NCI-H2081 treated with DMSO at 0.1 percent for 48 hours (cell line): ENCODE results near the gene MRPS15.
A peak's percentile ranks its signal among the peaks of the same experiment; 100 is the strongest.

Experiments
- DNase-seq: peaks from one replicate; lab custom pipeline; 2025; lab: John Stamatoyannopoulos, UW

The MRPS15 gene

DNA sequence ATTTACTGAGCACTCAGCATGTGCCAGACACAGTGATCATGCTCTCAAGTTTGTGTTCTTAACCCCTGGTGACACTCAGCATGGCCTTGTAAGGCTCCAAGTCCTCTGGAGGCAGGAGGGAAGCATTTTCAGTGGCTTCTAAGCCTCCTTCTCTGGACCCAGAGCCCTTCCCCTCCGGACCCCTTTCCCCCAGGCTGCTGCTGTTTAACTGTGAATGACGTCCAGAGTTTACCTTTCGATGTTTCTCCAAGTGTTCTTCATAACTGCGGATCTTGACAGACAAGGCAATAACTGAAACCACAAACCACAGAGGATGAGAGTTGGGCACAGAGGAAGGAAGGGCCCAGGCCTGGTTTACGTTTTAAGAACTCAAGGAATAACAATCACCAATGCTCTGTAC is 6.5 kb downstream of the MRPS15 start:
- DNase-seq: no peak

DNA sequence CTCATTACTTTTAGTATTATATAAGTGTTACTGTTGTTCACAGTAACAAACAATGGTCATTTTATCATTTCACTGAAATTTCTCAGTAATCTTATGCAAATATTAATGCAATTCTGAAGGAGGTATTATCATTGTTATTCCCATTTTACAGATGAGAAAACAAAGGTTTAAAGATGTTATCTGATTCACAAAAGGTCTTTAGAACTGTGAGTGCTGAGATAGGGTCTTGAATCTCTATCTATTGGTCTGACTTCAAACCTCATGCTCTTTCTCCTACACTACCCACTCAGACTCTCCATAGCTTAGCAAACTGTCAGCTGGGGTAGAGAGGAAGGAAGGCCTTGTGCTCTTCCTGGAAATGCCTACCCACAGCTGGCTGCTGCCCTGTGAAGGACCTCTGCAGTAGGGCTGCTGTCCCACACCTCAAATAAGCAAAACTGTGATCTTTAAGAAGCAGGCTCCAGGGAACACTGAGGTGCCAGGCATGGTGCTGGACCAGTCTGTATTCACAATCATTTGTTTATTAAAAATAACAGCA is 7.7 kb downstream of the MRPS15 start:
- DNase-seq: no peak

GRCh38 chr1:36455386-36455785 is 8.8 kb downstream of the MRPS15 start:
- no peak for DNase-seq

DNA sequence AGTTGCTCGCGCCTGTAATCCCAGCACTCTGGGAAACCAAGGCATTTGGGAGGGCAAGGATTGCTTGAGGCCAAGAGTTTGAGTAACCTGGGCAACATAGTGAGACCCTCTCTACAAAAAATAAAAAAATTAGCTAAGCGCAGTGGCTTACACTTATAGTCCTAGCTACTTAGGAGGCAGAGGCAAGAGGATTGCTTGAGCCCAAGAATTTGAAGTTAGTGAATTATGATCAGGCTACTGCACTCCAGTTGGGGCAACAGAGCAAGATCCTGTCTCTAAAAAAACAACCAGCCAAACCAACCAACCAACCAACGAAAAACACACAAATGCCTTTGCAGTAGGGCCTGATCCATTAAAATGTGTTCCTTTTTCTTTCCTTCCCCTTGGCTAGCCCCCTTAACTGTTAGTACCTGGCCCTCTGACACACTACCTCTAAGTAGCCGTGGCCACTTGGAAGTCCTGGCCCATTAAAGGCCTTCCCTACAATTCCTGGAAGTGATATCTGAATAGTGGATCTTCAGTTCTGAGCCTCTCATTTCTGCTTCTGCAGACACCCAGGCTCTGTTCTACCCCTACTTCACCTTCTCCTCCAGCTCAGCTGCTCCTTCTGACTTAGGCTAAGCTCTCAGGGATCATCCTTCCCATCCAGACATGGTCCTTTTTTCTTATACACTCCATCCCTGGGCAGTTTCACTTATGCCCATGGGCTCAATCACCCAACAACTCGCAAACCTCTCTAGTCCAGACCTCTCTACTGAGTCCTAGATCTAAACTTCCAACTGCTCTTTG is 10.4 kb downstream of the MRPS15 start:
- DNase-seq: no peak

GRCh38 chr1:36453051-36453450 is 11.1 kb downstream of the MRPS15 start:
- DNase-seq: no peak

GRCh38 chr1:36450919-36451305 is 13.3 kb downstream of the MRPS15 start:
- no peak for DNase-seq

DNA sequence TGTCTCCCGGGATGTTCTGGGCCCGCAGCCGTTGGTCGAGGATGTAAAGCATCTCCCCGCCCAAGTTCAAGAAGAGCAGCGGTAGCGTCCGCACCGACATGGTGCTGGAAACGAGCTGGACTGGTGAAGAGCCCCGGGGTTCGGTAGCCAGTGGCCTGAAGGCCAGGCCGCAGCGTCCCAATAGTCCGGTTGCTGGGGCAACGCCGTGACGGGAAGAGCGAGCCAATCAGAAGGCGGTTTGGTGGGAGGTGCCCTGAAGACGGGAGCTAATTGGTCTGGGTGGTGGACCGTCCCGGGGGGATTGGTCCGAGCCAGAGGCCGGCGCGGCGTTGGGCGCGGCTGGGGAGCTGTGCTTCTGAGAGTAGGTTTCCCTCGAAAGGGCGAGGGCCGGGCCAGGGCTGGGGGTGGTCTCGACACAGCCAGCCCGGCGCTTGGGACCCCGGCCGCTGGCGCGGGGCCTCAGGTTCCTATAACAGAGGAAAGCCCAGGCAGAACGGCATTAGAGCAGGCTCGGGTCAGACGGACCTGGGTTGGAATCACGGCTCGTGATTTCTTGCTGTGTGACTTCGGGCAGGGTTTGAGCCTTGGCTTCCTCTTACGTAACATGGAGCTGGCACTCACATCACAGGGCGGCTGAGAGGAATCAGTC is 13.8 kb downstream of the MRPS15 start, which contains the start of gene OSCP1:
TSS of gene OSCP1 (minus strand) at position 182 of the 649 bp plus-strand sequence. CDS start at position 100, 82 bp downstream.
- peak; percentile 90 for DNase-seq

GRCh38 chr1:36448530-36449056 is 15.6 kb downstream of the MRPS15 start:
- no peak for DNase-seq

GRCh38 chr1:36447450-36447849 is 16.7 kb downstream of the MRPS15 start:
- no peak for DNase-seq

- DNase-seq: no peak
Observed at GRCh38 chr1:36446746-36447145, 17.4 kb downstream of the MRPS15 start.

GRCh38 chr1:36446271-36446670 is 17.9 kb downstream of the MRPS15 start:
- no peak for DNase-seq

DNA sequence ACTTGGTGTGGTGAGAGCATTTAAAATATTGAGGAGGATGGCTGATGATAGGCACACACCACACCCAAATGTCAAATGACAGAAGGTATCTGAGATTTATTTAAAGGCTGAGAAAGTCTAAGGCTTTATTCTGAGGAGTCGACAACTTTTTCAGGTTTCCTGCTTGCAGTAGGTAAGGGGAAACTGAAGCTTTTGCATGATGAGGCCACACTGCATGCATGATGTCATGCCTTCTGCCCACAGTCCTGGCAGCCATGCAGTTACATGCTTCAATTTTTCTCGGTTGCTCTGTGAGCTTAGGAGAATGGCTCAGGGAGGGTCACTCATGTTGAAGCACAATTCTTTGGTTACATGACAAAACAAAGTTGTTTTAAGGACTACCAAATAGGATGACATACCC is 20.9 kb downstream of the MRPS15 start:
- DNase-seq: no peak

DNA sequence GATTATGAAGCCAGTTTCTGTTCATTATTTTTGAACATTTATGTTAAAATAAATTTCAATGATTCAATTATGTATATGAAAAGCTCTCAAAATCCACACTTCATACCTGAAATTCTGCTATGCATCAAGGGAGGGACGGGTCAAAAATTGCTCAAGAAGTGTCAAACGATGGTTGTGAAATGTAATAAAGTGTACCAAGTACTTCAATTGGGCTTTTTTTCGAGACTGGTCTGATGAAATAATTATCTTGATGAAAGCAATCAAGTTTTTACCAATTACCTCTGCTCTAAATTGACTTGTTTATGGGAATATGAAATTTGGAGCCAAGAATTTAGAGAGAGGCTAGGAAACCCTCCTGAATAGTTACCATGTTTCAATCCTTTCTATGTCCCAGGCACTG is 21.8 kb downstream of the MRPS15 start:
- no peak for DNase-seq

DNA sequence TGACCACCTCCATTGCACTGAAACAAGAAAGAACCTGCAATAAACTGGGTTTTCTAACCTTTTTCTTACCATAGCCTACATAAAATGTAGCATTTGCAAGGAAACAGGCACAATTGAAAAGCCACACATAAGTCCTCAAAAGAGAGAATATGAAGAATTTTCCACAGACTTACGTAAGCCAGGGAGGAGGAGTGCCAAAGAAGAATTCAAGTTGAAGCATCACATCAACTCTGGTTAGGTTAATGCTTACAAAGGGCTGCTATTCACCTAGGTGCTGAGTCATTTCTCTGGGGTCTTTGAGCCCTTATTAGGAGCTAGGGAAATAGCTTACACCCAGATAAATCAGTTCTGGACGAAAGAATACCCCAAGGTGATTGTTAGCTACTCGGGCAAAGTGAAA is 23.5 kb downstream of the MRPS15 start:
- no peak for DNase-seq

DNA sequence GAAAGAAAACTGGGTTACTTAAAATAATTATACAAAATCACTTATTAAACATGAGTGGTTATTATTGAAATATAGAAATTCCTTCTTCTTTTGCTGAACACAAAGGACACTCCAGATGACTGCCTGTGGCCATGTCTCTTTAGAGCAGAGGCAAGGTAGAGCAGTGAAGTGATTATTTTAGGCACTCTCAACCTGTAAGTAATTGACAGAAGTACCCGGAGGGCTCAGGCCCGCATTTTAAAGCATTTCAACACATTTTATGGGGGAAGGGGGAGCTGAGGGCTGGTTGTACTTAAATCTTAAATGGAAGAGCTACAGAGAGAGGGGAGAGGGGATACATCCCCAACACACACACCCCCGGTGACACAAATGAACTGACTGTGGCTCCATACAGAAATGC is 24.1 kb downstream of the MRPS15 start:
- DNase-seq: no peak

- DNase-seq: no peak
Observed at GRCh38 chr1:36438715-36439114, 25.5 kb downstream of the MRPS15 start.

GRCh38 chr1:36436821-36437220 is 27.4 kb downstream of the MRPS15 start:
- no peak for DNase-seq

- DNase-seq: no peak
Observed at GRCh38 chr1:36433102-36433501, 31.1 kb downstream of the MRPS15 start.

- no peak for DNase-seq
Observed at GRCh38 chr1:36432616-36433015, 31.6 kb downstream of the MRPS15 start.

DNA sequence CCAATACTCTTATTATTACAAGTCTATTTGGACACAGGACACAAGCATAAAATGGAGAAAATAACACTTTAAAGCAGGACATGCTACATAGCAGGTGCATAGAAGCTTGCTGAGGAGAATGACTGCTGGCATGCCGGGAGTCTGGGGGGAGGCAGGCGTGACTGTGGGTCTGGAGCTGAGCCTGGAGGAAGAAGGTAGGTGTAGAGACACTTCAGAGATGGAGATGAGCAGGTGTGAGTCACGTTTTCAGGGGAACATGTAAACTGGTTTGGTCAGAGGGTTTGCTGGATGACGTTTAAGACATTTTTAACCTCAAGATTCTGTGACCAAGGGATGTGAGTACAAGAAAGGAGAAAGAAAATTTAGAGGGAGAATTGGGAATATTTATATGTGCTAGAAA is 38.4 kb downstream of the MRPS15 start:
- DNase-seq: no peak

DNA sequence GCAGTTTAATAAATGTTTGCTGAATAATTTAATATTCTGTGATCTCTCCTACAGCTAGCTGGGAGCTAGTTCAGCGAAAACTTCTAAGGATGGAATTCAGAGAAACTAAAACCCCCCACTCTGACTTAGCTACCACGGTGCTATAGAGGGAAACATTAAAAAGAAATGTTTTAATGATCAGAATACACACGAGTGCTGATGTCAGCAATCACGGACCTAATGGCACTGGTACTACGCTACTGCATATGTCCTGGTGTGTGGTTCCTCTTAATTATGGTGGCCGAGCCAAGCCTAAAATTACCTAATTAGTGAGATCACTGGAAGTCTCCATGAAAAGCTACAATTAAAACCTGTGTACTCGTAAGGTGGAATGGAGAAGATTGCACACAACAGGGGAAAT is 42.5 kb downstream of the MRPS15 start:
- DNase-seq: no peak

DNA sequence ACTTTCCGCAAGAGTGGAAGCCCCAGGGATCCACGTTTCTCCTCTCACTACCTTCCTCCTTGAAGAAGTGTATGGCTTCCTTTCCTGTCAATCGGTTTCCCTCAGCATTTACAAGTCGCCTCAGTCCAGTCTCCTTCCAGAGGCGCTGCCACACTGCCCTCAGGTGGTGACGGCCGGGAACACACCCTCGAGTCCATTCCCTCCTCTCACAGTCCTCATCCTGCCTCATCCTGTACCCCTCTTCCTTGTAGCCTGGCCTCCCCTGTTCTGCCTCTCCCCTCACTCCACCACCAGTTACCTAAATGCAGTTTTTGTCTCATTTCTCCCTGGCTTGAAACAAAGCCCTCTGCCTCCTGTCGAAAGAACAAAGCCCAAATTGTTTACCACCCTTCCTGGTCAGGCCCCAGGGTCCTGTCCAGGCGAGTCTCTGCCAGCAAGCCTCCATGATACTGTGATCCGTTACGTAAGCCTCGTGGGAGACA is 43.3 kb downstream of the MRPS15 start:
- DNase-seq: peak; percentile 24

DNA sequence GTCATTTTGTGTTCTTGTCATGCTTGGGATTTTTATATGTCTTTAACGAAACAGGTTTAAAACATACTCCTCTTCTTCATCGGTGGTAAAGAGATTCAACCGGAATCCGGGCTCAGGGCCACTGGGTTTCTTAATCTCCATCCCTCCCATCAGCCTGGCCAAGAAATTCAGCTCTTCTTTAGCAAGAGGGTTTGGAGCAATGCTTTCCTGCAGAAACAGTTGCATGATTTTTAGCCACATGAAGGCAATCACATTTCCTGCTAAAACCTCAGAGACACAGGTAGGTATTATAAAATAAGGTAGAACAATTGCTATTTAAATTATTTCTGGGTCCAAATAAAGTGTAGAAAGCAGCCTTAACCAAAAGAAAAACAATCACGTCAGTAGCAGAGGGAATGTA is 43.8 kb downstream of the MRPS15 start:
- no peak for DNase-seq
